Neural progenitor cell (in vitro differentiated cells): Measurements from ENCODE around the gene SIPA1. TPM values are rescaled to one million over a fixed set of nuclear protein-coding genes. Genes with fewer than 3 reads are reported as not detected.
"Not testable (repeated sequence)": the region's sequence is repeated elsewhere in the genome, so short reads cannot be mapped to it uniquely, and the experiment has no call there.

Experiments
- DNase-seq: peaks from one replicate; pipeline ENCODE4 v3.0.0-alpha.2; 2016; ENCODE audit warnings: low spot score
- H2AFZ ChIP-seq: fragments of 200-600 bp; sonication (generic); replicated peaks from 2 replicates; pipeline ENCODE4 v1.6.1; 2016; ENCODE audit warnings: antibody characterized with exemption
- H3F3A ChIP-seq: fragments of 200-600 bp; sonication (generic); 2 replicates; pipeline ENCODE4 v1.6.1; 2016; ENCODE audit warnings: antibody characterized with exemption, low read depth
- H3K27ac ChIP-seq: fragments of 200-600 bp; sonication (generic); 2 replicates; pipeline ENCODE4 v1.5.1; 2016; ENCODE audit warnings: mild to moderate bottlenecking
- H3K27me3 ChIP-seq: fragments of 200-600 bp; sonication (generic); 2 replicates; pipeline ENCODE4 v1.6.1; 2016; ENCODE audit warnings: mild to moderate bottlenecking, moderate library complexity
- H3K36me3 ChIP-seq: fragments of 200-600 bp; sonication (generic); 2 replicates; pipeline ENCODE4 v1.5.1; 2016
- H3K4me1 ChIP-seq: fragments of 200-600 bp; sonication (generic); 2 replicates; pipeline ENCODE4 v1.6.1; 2016; ENCODE audit warnings: mixed run types
- H3K4me2 ChIP-seq: fragments of 200-600 bp; sonication (generic); 2 replicates; pipeline ENCODE4 v1.6.1; 2016
- H3K4me3 ChIP-seq: fragments of 200-600 bp; sonication (generic); 2 replicates; pipeline ENCODE4 v1.5.1; 2016
- H3K79me2 ChIP-seq: fragments of 200-600 bp; sonication (generic); 2 replicates; pipeline ENCODE4 v1.6.1; 2016; ENCODE audit warnings: low read depth
- H3K9ac ChIP-seq: fragments of 200-600 bp; sonication (generic); 2 replicates; pipeline ENCODE4 v1.6.1; 2016
- H3K9me3 ChIP-seq: fragments of 200-600 bp; sonication (generic); 2 replicates; pipeline ENCODE4 v1.5.1; 2016; ENCODE audit warnings: low read depth
- H4K20me1 ChIP-seq: fragments of 200-600 bp; sonication (generic); 2 replicates; pipeline ENCODE4 v1.6.1; 2016; ENCODE audit warnings: low read depth
- H3K27ac Mint-ChIP-seq: 3 replicates; pipeline ENCODE4 v1.8.0; 2021; ENCODE audit warnings: mixed read lengths
- H3K27me3 Mint-ChIP-seq: 2 replicates; pipeline ENCODE4 v1.8.0; 2022; ENCODE audit warnings: low read depth, mild to moderate bottlenecking, inconsistent platforms, moderate library complexity, mixed read lengths; ENCODE audit not compliant: insufficient read depth
- H3K36me3 Mint-ChIP-seq: 3 replicates; pipeline ENCODE4 v1.8.0; 2021; ENCODE audit warnings: mixed read lengths
- H3K4me1 Mint-ChIP-seq: 3 replicates; pipeline ENCODE4 v1.8.0; 2021; ENCODE audit warnings: mixed read lengths
- H3K4me3 Mint-ChIP-seq: 3 replicates; pipeline ENCODE4 v1.8.0; 2021; ENCODE audit warnings: mild to moderate bottlenecking, moderate library complexity, mixed read lengths
- H3K9me3 Mint-ChIP-seq: 3 replicates; pipeline ENCODE4 v1.8.0; 2020; ENCODE audit warnings: mixed read lengths
- EZH2 ChIP-seq: fragments of 200-600 bp; sonication (generic); IDR thresholded peaks from 2 replicates; pipeline ENCODE4 v1.6.1; 2017; ENCODE audit warnings: antibody characterized with exemption, mild to moderate bottlenecking, moderate library complexity
- EZH2phosphoT487 ChIP-seq: fragments of 200-600 bp; sonication (generic); IDR thresholded peaks from 2 replicates; pipeline ENCODE4 v1.6.1; 2017; ENCODE audit warnings: antibody characterized with exemption
- total RNA-seq: library from RNA; depleted of rRNA; stranded (reverse); fragments of >200 nt; gene quantifications from 2 replicates; pipeline ENCODE4 v1.2.3, GENCODE V29; 2015; ENCODE audit warnings: low replicate concordance
- TF ChIP-seq, protein P1 (sequence below): fragments of 200-600 bp; sonication (generic); IDR thresholded peaks from 2 replicates; pipeline ENCODE4 v1.5.1; 2017; ENCODE audit warnings: antibody characterized with exemption, mild to moderate bottlenecking

The SIPA1 gene
- total RNA-seq, 1 donor from 2014 or later = 4.7 TPM

DNA sequence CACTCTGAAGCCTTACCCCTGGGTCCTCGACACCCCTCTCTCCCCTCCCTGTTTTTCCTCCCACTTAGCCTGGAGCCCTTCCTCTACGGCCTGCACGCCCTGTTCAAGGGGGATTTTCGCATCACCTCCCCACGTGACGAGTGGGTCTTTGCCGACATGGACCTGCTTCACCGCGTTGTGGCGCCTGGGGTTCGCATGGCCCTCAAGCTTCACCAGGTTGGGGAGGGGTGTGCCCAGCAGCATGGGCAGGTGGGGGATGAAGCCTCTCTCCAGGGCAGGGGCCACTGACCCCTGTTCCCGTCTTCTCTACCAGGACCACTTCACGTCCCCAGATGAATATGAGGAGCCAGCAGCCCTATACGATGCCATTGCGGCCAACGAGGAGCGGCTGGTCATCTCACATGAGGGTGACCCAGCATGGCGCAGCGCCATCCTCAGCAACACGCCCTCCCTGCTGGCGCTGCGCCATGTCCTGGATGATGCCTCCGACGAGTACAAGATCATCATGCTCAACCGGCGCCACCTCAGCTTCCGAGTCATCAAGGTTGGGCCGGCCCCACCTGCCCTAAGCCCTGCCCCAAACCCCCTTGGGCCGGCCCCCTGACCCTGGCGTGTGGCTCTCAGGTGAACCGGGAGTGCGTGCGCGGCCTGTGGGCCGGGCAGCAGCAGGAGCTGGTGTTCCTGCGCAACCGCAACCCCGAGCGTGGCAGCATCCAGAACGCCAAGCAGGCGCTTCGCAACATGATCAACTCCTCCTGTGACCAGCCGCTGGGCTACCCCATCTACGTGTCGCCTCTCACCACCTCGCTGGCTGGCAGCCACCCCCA lies 2.8 kb upstream of the SIPA1 start:
- no peaks in the 10 kb centered on the region for H3K36me3 ChIP-seq
- H3K4me1 Mint-ChIP-seq = peaks cover 15% of the 10 kb centered on the region

GRCh38 chr11:65636108-65637031 lies 1.5 kb upstream of the SIPA1 start:
- no peak for DNase-seq
- Histone ChIP-seq H3K36me3 (no peaks in the 10 kb centered on the region), H3K9me3 (no peaks in the 10 kb centered on the region), H2AFZ (no peak overlapping the region), H3K27ac (no peak overlapping the region), H3K4me2 (no peak overlapping the region), H3K9ac (no peak overlapping the region), H3F3A (peaks cover 27% of the 10 kb centered on the region), H3K4me3 (no peak overlapping the region), H3K79me2 (no peaks in the 10 kb centered on the region), H3K4me1 (peaks cover 16% of the 10 kb centered on the region), H3K27me3 (no peaks in the 10 kb centered on the region), H4K20me1 (peaks cover 11% of the 10 kb centered on the region)
- Mint-ChIP-seq H3K4me1 (peaks cover 15% of the 10 kb centered on the region), H3K36me3 (peaks cover 5% of the 10 kb centered on the region), H3K27me3 (no peaks in the 10 kb centered on the region), H3K9me3 (no peaks in the 10 kb centered on the region), H3K27ac (no peak overlapping the region), H3K4me3 (no peak overlapping the region)
- TF ChIP-seq, protein P1, sequence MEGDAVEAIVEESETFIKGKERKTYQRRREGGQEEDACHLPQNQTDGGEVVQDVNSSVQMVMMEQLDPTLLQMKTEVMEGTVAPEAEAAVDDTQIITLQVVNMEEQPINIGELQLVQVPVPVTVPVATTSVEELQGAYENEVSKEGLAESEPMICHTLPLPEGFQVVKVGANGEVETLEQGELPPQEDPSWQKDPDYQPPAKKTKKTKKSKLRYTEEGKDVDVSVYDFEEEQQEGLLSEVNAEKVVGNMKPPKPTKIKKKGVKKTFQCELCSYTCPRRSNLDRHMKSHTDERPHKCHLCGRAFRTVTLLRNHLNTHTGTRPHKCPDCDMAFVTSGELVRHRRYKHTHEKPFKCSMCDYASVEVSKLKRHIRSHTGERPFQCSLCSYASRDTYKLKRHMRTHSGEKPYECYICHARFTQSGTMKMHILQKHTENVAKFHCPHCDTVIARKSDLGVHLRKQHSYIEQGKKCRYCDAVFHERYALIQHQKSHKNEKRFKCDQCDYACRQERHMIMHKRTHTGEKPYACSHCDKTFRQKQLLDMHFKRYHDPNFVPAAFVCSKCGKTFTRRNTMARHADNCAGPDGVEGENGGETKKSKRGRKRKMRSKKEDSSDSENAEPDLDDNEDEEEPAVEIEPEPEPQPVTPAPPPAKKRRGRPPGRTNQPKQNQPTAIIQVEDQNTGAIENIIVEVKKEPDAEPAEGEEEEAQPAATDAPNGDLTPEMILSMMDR = no peak
- TF ChIP-seq EZH2 = no peak
- TF ChIP-seq EZH2phosphoT487 = no peak

More for the DNA sequence above, 2.8 kb upstream of the SIPA1 start:
- no peak overlapping the region for H3K4me3 ChIP-seq
- no peak overlapping the region for H2AFZ ChIP-seq
- H3K4me1 ChIP-seq = peaks cover 16% of the 10 kb centered on the region
- Mint-ChIP-seq H3K27me3 (no peaks in the 10 kb centered on the region), H3K9me3 (no peaks in the 10 kb centered on the region), H3K4me3 (no peak overlapping the region), H3K36me3 (peaks cover 5% of the 10 kb centered on the region), H3K27ac (no peak overlapping the region)
- TF ChIP-seq EZH2 = no peak
- no peak for TF ChIP-seq EZH2phosphoT487
- TF ChIP-seq, protein P1 = no peak
- H3K79me2 ChIP-seq = no peaks in the 10 kb centered on the region
- H3K9ac ChIP-seq = no peak overlapping the region
- H4K20me1 ChIP-seq = peaks cover 11% of the 10 kb centered on the region
- H3K27me3 ChIP-seq = no peaks in the 10 kb centered on the region
- no peak overlapping the region for H3K4me2 ChIP-seq
- DNase-seq = no peak
- H3K27ac ChIP-seq = no peak overlapping the region
- peaks cover 27% of the 10 kb centered on the region for H3F3A ChIP-seq
- no peaks in the 10 kb centered on the region for H3K9me3 ChIP-seq

GRCh38 chr11:65637032-65637557 lies 806 bp upstream of the SIPA1 start:
- H3K4me3 ChIP-seq = no peak overlapping the region

GRCh38 chr11:65639228-65639597 lies 1.3 kb downstream of the SIPA1 start:
- not testable (repeated sequence) for DNase-seq, H3K79me2 ChIP-seq, H3K4me3 ChIP-seq, H3K36me3 Mint-ChIP-seq, H2AFZ ChIP-seq, H3K36me3 ChIP-seq, H3K4me2 ChIP-seq, H3K9me3 ChIP-seq, H3K27ac ChIP-seq, H3K27me3 ChIP-seq, H3K27me3 Mint-ChIP-seq, H3K27ac Mint-ChIP-seq, H3K9me3 Mint-ChIP-seq, H3K9ac ChIP-seq
- peaks cover 11% of the 10 kb centered on the region for H4K20me1 ChIP-seq
- H3F3A ChIP-seq = peaks cover 27% of the 10 kb centered on the region
- peak overlapping the region; percentile 85 for H3K4me3 Mint-ChIP-seq
- peaks cover 16% of the 10 kb centered on the region for H3K4me1 ChIP-seq
- peaks cover 28% of the 10 kb centered on the region for H3K4me1 Mint-ChIP-seq

More at GRCh38 chr11:65637032-65637557, 806 bp upstream of the SIPA1 start:
- H3K4me3 Mint-ChIP-seq = peak overlapping the region; percentile 85
- Histone ChIP-seq H4K20me1 (peaks cover 11% of the 10 kb centered on the region), H3K4me2 (peak overlapping the region; percentile 42), H2AFZ (no peak overlapping the region), H3K79me2 (no peaks in the 10 kb centered on the region), H3K27ac (no peak overlapping the region), H3K9ac (no peak overlapping the region), H3K9me3 (no peaks in the 10 kb centered on the region), H3K4me1 (peaks cover 16% of the 10 kb centered on the region), H3K36me3 (no peaks in the 10 kb centered on the region), H3K27me3 (peaks cover under 1% of the 10 kb centered on the region), H3F3A (peaks cover 27% of the 10 kb centered on the region)
- DNase-seq = no peak
- TF ChIP-seq, protein P1 = no peak
- no peak for TF ChIP-seq EZH2
- H3K27me3 Mint-ChIP-seq = peaks cover 5% of the 10 kb centered on the region
- peaks cover 3% of the 10 kb centered on the region for H3K36me3 Mint-ChIP-seq
- H3K4me1 Mint-ChIP-seq = peaks cover 19% of the 10 kb centered on the region
- H3K9me3 Mint-ChIP-seq = no peaks in the 10 kb centered on the region
- no peak overlapping the region for H3K27ac Mint-ChIP-seq
